ENCODE data around the gene CA10. TPM values are rescaled to one million over a fixed set of nuclear protein-coding genes. Genes with fewer than 3 reads are reported as not detected.

CA10 gene
- polyA plus RNA-seq, 1 donor from 2014 or later: 6.2 TPM

- H3K9me2 ChIP-seq (ENCODE audit: insufficient read depth, low read length): no peaks in the 10 kb centered on the region
- no peaks in the 10 kb centered on the region for H3K79me2 ChIP-seq (replicated peaks; ENCODE audit: insufficient read depth, low read length)
- H3K4me2 ChIP-seq (ENCODE audit: low read length): no peak overlapping the region
- no peak overlapping the region for H2AFZ ChIP-seq (ENCODE audit: low read depth, low read length)
- no peaks in the 10 kb centered on the region for H3K36me3 ChIP-seq (ENCODE audit: insufficient read depth, low read length)
- no peaks in the 10 kb centered on the region for H4K20me1 ChIP-seq (ENCODE audit: insufficient read depth)
- H3K4me3 ChIP-seq (ENCODE audit: low read length): no peak overlapping the region
- H3K9me3 ChIP-seq (ENCODE audit: low read length): no peaks in the 10 kb centered on the region
- no peak overlapping the region for H3K27ac ChIP-seq (ENCODE audit: low read length)
- TF ChIP-seq TAF1 (IDR thresholded peaks at IDR 0.05; ENCODE audit: low read depth) (no peak), EZH2 (IDR thresholded peaks at IDR 0.05; ENCODE audit: borderline replicate concordance, insufficient read depth, low read length, poor library complexity, severe bottlenecking) (no peak), REST (IDR thresholded peaks at IDR 0.05; ENCODE audit: borderline replicate concordance) (no peak), MXI1 (conservative IDR thresholded peaks at IDR 0.05; ENCODE audit: poor library complexity, severe bottlenecking) (no peak), EP300 (conservative IDR thresholded peaks at IDR 0.05; ENCODE audit: poor library complexity, severe bottlenecking) (no peak), SMC3 (conservative IDR thresholded peaks at IDR 0.05; ENCODE audit: poor library complexity) (no peak), POLR2AphosphoS5 (IDR thresholded peaks at IDR 0.05) (no peak), RAD21 (conservative IDR thresholded peaks at IDR 0.05) (no peak)
- TF ChIP-seq, protein P1, sequence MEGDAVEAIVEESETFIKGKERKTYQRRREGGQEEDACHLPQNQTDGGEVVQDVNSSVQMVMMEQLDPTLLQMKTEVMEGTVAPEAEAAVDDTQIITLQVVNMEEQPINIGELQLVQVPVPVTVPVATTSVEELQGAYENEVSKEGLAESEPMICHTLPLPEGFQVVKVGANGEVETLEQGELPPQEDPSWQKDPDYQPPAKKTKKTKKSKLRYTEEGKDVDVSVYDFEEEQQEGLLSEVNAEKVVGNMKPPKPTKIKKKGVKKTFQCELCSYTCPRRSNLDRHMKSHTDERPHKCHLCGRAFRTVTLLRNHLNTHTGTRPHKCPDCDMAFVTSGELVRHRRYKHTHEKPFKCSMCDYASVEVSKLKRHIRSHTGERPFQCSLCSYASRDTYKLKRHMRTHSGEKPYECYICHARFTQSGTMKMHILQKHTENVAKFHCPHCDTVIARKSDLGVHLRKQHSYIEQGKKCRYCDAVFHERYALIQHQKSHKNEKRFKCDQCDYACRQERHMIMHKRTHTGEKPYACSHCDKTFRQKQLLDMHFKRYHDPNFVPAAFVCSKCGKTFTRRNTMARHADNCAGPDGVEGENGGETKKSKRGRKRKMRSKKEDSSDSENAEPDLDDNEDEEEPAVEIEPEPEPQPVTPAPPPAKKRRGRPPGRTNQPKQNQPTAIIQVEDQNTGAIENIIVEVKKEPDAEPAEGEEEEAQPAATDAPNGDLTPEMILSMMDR (IDR thresholded peaks at IDR 0.05; ENCODE audit: poor library complexity, severe bottlenecking): no peak
- no peak overlapping the region for H3K9ac ChIP-seq (ENCODE audit: low read length)
- H3F3A ChIP-seq (ENCODE audit: insufficient read depth, low read length, poor library complexity, severe bottlenecking): no peaks in the 10 kb centered on the region
- no peaks in the 10 kb centered on the region for H3K27me3 ChIP-seq (ENCODE audit: insufficient read depth, low read depth, low read length)
Measured at GRCh38 chr17:51710634-51710979, 447.9 kb downstream of the CA10 start.

DNA sequence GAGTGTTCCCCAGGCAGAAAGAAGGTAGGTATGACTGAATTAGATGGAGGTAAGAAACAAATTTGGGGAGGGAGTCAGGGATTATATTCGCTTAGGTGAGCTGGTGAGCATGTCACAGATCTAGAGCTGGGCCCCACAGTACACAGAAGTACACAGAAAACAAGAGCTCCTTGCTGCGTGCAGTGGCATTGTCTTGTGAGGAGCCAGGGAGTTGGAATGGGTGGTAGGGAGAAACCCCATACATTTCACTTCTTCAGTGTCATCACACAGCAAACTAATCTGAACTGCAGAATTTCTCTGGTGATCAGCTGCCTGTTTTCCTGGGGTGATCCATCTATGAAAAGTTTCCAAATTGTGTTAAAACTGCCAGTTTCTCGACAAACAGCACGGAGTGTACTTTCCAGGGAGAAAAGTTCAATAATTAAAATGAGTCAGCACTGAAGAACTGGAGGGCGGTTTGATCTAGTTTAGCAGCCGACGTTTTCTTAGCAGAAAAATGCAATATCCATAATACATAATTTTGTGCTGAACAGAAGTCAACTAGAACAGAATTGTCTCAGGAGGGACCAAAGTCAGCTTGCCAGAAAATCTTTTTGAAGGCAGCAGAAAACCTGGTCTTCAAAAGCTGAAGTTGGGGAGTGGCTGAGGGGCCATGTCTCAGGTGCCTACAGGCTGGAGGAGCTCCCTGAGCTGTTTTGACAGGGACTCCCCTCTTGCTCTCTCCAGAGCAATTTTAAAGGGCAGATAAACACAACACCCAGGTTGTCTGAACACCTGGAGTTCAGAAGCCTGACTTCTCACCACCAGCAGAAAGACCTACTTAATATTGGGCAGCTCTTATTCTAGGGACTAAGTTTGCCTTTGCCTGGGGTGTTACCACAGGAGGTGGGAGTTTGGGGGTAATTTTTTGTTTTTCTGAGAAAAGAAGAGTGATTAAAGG, 448.6 kb downstream of the CA10 start:
- Histone ChIP-seq H3K9me2 (ENCODE audit: insufficient read depth, low read length) (no peaks in the 10 kb centered on the region), H3K4me3 (ENCODE audit: low read length) (no peak overlapping the region), H3K9me3 (ENCODE audit: low read length) (no peaks in the 10 kb centered on the region), H4K20me1 (ENCODE audit: insufficient read depth) (no peaks in the 10 kb centered on the region), H3K36me3 (ENCODE audit: insufficient read depth, low read length) (no peaks in the 10 kb centered on the region), H3K4me2 (ENCODE audit: low read length) (no peak overlapping the region), H3K27me3 (ENCODE audit: insufficient read depth, low read depth, low read length) (no peaks in the 10 kb centered on the region), H3K79me2 (replicated peaks; ENCODE audit: insufficient read depth, low read length) (no peaks in the 10 kb centered on the region), H3K27ac (ENCODE audit: low read length) (no peak overlapping the region), H3F3A (ENCODE audit: insufficient read depth, low read length, poor library complexity, severe bottlenecking) (no peaks in the 10 kb centered on the region), H3K9ac (ENCODE audit: low read length) (no peak overlapping the region), H2AFZ (ENCODE audit: low read depth, low read length) (no peak overlapping the region)
- TF ChIP-seq EP300 (conservative IDR thresholded peaks at IDR 0.05; ENCODE audit: poor library complexity, severe bottlenecking) (no peak), SMC3 (conservative IDR thresholded peaks at IDR 0.05; ENCODE audit: poor library complexity) (no peak), EZH2 (IDR thresholded peaks at IDR 0.05; ENCODE audit: borderline replicate concordance, insufficient read depth, low read length, poor library complexity, severe bottlenecking) (no peak), REST (IDR thresholded peaks at IDR 0.05; ENCODE audit: borderline replicate concordance) (no peak), MXI1 (conservative IDR thresholded peaks at IDR 0.05; ENCODE audit: poor library complexity, severe bottlenecking) (no peak), POLR2AphosphoS5 (IDR thresholded peaks at IDR 0.05) (no peak), RAD21 (conservative IDR thresholded peaks at IDR 0.05) (no peak), TAF1 (IDR thresholded peaks at IDR 0.05; ENCODE audit: low read depth) (no peak)
- TF ChIP-seq, protein P1 (IDR thresholded peaks at IDR 0.05; ENCODE audit: poor library complexity, severe bottlenecking): no peak
